ENCODE results near the gene OR10A3.

DNA sequence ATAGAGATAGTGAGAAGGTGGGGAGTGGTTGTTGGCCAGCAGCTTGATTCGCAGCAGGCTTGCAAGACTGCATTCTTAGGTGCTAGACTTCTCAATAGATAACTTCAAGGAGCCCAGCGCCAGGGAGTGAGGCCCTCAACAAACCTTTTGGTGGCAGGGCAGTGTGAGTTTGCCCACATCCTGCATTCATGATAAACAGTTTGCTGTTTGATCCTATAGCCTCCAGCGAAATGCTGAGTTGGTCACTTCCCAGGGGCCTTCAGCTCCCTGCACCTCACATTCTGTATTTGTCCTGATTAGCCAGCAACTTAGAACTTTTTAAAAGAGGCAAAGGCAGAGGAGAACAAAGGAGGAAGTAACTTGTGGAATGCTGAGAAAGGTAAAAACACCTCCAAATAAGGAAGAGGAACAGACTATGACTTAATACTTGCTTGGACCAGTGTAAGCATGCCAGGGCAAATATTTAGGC is 35.5 kb downstream of the OR10A3 start:
- TF ChIP-seq, protein P1, sequence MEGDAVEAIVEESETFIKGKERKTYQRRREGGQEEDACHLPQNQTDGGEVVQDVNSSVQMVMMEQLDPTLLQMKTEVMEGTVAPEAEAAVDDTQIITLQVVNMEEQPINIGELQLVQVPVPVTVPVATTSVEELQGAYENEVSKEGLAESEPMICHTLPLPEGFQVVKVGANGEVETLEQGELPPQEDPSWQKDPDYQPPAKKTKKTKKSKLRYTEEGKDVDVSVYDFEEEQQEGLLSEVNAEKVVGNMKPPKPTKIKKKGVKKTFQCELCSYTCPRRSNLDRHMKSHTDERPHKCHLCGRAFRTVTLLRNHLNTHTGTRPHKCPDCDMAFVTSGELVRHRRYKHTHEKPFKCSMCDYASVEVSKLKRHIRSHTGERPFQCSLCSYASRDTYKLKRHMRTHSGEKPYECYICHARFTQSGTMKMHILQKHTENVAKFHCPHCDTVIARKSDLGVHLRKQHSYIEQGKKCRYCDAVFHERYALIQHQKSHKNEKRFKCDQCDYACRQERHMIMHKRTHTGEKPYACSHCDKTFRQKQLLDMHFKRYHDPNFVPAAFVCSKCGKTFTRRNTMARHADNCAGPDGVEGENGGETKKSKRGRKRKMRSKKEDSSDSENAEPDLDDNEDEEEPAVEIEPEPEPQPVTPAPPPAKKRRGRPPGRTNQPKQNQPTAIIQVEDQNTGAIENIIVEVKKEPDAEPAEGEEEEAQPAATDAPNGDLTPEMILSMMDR (IDR thresholded peaks at IDR 0.05): no peak
- TF ChIP-seq POLR2A (IDR thresholded peaks at IDR 0.05): no peak
- TF ChIP-seq POLR2AphosphoS5 (IDR thresholded peaks at IDR 0.05): no peak

All from prostate gland (tissue), 2 donors.